DND-41 (cell line): ENCODE measurements around the gene PLEKHM3.

ENCODE experiments used
- EZH2 ChIP-seq: IDR thresholded peaks from 3 replicates; pipeline ENCODE4 v1.6.1; 2012; ENCODE audit warnings: borderline replicate concordance, low read depth, mild to moderate bottlenecking, moderate library complexity, low read length, inconsistent platforms; ENCODE audit not compliant: severe bottlenecking
- TF ChIP-seq, protein P1 (sequence below): IDR thresholded peaks from 2 replicates; pipeline ENCODE4 v1.5.1; 2012; ENCODE audit warnings: borderline replicate concordance, low read length, moderate library complexity, mild to moderate bottlenecking; ENCODE audit not compliant: poor library complexity, severe bottlenecking; ENCODE audit errors: extremely low read depth

DNA sequence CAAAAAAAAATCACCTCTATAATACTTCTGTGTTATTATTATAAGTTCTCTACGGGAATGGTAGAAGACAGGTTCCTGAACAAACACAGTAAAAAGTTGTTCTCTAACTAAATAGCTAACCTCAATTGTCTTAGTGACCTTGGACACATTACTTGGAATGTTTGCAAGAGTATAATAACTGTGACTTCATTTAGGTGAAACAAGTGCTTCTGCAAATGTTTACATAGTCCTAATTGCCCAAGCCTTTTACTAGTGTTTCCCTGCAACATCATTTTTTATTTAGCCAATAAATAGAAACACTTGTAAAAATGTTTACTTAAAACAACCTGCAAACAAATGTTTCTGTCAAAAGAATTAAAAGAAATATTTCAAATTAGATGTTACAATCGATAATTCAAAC, 9.9 kb downstream of the PLEKHM3 start:
- TF ChIP-seq, protein P1, sequence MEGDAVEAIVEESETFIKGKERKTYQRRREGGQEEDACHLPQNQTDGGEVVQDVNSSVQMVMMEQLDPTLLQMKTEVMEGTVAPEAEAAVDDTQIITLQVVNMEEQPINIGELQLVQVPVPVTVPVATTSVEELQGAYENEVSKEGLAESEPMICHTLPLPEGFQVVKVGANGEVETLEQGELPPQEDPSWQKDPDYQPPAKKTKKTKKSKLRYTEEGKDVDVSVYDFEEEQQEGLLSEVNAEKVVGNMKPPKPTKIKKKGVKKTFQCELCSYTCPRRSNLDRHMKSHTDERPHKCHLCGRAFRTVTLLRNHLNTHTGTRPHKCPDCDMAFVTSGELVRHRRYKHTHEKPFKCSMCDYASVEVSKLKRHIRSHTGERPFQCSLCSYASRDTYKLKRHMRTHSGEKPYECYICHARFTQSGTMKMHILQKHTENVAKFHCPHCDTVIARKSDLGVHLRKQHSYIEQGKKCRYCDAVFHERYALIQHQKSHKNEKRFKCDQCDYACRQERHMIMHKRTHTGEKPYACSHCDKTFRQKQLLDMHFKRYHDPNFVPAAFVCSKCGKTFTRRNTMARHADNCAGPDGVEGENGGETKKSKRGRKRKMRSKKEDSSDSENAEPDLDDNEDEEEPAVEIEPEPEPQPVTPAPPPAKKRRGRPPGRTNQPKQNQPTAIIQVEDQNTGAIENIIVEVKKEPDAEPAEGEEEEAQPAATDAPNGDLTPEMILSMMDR = no peak
- no peak for TF ChIP-seq EZH2
